ENCODE measurements around the gene CLEC20A. TPM values are rescaled to one million over a fixed set of nuclear protein-coding genes. Genes with fewer than 3 reads are reported as not detected.

Gene CLEC20A
- total and polyA plus RNA-seq, 9 of the 15 experiments (the other 6 are each of a cell fraction or from before 2014, with no cell fraction given) = not detected

DNA sequence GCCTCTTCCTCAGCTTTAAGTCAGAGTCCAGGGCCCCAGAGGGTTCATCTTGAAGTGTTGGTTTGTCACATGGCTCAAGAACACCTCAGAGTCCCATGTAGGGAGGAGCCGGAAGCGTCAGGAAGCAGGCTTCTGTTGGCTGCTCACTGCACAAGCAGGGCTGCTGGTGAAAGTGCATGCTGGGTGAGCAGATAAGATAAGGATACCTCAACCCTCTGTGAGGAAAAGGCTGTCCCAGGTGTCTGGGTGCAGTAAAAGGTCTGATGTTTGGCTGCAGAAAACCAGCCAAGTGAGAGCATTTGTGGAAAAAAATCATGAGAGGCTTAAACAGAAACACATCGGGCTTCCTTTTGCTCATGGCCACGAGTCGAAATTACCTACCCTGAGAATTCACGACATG is 9.9 kb upstream of the CLEC20A start:
- 1% methylated on average over 6 of the region's 6 CpGs for WGBS (ENCODE audit: insufficient coverage, low coverage, missing lambda C conversion rate)
- no peaks in the 10 kb centered on the region for H4K20me1 ChIP-seq (replicated peaks; ENCODE audit: control insufficient read depth, insufficient read depth, low read length)
- no peak overlapping the region for H3K9ac ChIP-seq (ENCODE audit: insufficient read depth in 1 of 2, low read depth in 2 of 2, low read length in 2 of 2)
- no peaks in the 10 kb centered on the region for H3K9me3 ChIP-seq (replicated peaks; ENCODE audit: control insufficient read depth, insufficient read depth, low read depth, low read length)
- peak; percentile 84 for ATAC-seq
- no TSS peak for BruUV-seq (replicated peaks)
- H3K36me3 ChIP-seq (ENCODE audit: control insufficient read depth, insufficient read depth, low read length) = no peaks in the 10 kb centered on the region
- intact Hi-C loops (cut with micrococcal nuclease) = no loop called here
- peak overlapping the region; percentile 72; the same call in 1 of the 2 replicates for H2AFZ ChIP-seq (ENCODE audit: low read depth, low read length)
- no peak overlapping the region for H3K27ac ChIP-seq (ENCODE audit: extremely low read depth, low read depth, low read length)
- peak overlapping the region; percentile 25; the same call in 1 of the 2 replicates for H3K4me2 ChIP-seq (ENCODE audit: insufficient read depth, low read length)
- H3K27me3 ChIP-seq (ENCODE audit: control insufficient read depth in 2 of 2, insufficient read depth in 2 of 2, low read length in 2 of 2) = peaks cover 0 to 24% of the 10 kb centered on the region in 2 experiments; a peak in 2 of 5 replicates
- H3K9me1 ChIP-seq (ENCODE audit: control insufficient read depth, insufficient read depth, low read length) = no peaks in the 10 kb centered on the region
- H3K4me3 ChIP-seq = no peak overlapping the region
- DNase-seq (ENCODE audit: extremely low read depth in 1 of 4, low spot score in 3 of 4) = peak; percentile 37 to 70 (median 54)
- H3K4me1 ChIP-seq (replicated peaks in 1 of 2; ENCODE audit: control insufficient read depth in 2 of 2, insufficient read depth in 2 of 2, low read length in 2 of 2) = peaks cover 4 to 8% of the 10 kb centered on the region in 2 experiments; a peak in 2 of 5 replicates
- no peaks in the 10 kb centered on the region for H3K79me2 ChIP-seq (ENCODE audit: control insufficient read depth, insufficient read depth, low read length)
- in situ Hi-C loops (cut with MboI) = no loop called here
- ChIA-PET CTCF (ENCODE audit: low intra/inter-chr PET ratio) (no interaction called here), POLR2A (interaction anchor here (1.6 kb wide), 1 partner anchor 12 kb away, joined by 5 read pairs; no protein-coding TSS in a partner anchor)
- FAIRE-seq = peak; percentile 85
- TF ChIP-seq ZNF274 (IDR thresholded peaks at IDR 0.05; ENCODE audit: borderline replicate concordance, low read depth, low read length) (no peak), FOXK1 (CRISPR knock-in tag; IDR thresholded peaks at IDR 0.05; ENCODE audit: borderline replicate concordance) (no peak), CBX1 (IDR thresholded peaks at IDR 0.05; ENCODE audit: low read depth) (0 out of 2 replicates have a peak, but pooled peaks have one; percentile 44), NR4A1 (CRISPR knock-in tag; IDR thresholded peaks at IDR 0.05) (no peak), NR4A1 (tag; IDR thresholded peaks at IDR 0.05) (0 out of 2 replicates have a peak, but pooled peaks have one; percentile 3), DPF2 (IDR thresholded peaks at IDR 0.05) (peak; percentile 50), ZMIZ1 (IDR thresholded peaks at IDR 0.05; ENCODE audit: low read depth in 2 of 2, low read length in 2 of 2) (no peak), ZNF79 (CRISPR knock-in tag; IDR thresholded peaks at IDR 0.05; ENCODE audit: low read depth) (no peak), CTBP1 (IDR thresholded peaks at IDR 0.05; ENCODE audit: borderline replicate concordance) (peak; percentile 79; the same call in 1 of the 2 replicates), TRIM28 (IDR thresholded peaks at IDR 0.05) (no peak), WHSC1 (IDR thresholded peaks at IDR 0.05; ENCODE audit: low read length) (no peak), GABPA (tag; conservative IDR thresholded peaks at IDR 0.05; ENCODE audit: low read depth) (peak; percentile 43; the same call in 1 of the 2 replicates), JUND (IDR thresholded peaks at IDR 0.05; ENCODE audit: borderline replicate concordance, low read depth, low read length) (peak; percentile 28; the same call in 1 of the 2 replicates), JUND (tag; IDR thresholded peaks at IDR 0.05; ENCODE audit: borderline replicate concordance, low read depth, low read length) (peak; percentile 60; the same call in 1 of the 3 replicates), MEIS2 (IDR thresholded peaks at IDR 0.05; ENCODE audit: partially characterized antibody) (peak; percentile 5), MITF (IDR thresholded peaks at IDR 0.05) (0 out of 2 replicates have a peak, but pooled peaks have one; percentile 14), ZNF57 (CRISPR knock-in tag; IDR thresholded peaks at IDR 0.05) (no peak), RUNX1 (IDR thresholded peaks at IDR 0.05; ENCODE audit: low read depth) (no peak), L3MBTL2 (IDR thresholded peaks at IDR 0.05) (peak; percentile 90), RHOXF2B (CRISPR knock-in tag; conservative IDR thresholded peaks at IDR 0.05) (no peak), KLF16 (IDR thresholded peaks at IDR 0.05) (peak; percentile 37; the same call in 1 of the 2 replicates), SMARCA4 (IDR thresholded peaks at IDR 0.05) (peak; percentile 50; the same call in 1 of the 2 replicates)

Measured in K562 (cell line).